ENCODE results near the gene ROCK2. TPM values are rescaled to one million over a fixed set of nuclear protein-coding genes. Genes with fewer than 3 reads are reported as not detected.

The ROCK2 gene
- total and polyA plus RNA-seq, 2 donors: 11.7 to 12.7 TPM

DNA sequence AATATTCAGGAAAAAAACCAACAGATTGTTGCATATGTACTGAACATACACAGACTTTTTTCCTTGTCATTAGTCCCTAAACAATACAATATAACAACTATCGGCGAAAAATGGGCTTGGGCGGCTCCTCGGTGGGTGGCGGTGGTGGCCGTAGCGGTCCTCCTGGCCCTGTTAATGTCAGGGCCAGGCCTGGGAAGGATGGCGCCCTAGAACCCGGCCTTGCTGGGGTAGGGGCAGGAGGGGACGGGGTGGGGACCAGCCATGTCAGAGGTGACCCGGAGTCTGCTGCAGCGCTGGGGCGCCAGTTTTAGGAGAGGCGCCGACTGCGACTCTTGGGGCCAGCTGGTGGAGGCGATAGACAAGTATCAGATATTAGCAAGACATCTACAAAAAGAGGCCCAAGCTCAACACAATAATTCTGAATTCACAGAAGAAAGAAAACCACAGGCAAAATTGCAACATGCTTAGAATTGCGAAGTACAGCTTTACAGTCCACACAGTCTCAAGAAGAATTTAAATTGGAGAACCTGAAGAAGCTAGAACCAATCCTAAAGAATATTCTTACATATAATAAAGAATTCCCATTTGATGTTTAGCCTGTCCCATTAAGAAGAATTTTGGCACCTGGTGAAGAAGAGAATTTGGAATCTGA, 36.5 kb downstream of the ROCK2 start:
- WGBS: 98% methylated on average over 18 of the region's 18 CpGs
- H3K4me3 ChIP-seq (ENCODE audit: low read length in 2 of 2): no peak overlapping the region
- H3K9me3 ChIP-seq (ENCODE audit: control insufficient read depth in 2 of 2, insufficient read depth in 1 of 2, low read length in 1 of 2): no peaks in the 10 kb centered on the region
- H3K4me1 ChIP-seq (ENCODE audit: control insufficient read depth in 2 of 2, insufficient read depth in 2 of 2, low read length in 2 of 2): no peaks in the 10 kb centered on the region
- no peaks in the 10 kb centered on the region for H3K27me3 ChIP-seq (ENCODE audit: control insufficient read depth in 2 of 2, insufficient read depth in 1 of 2, low read length in 1 of 2)
- DNase-seq (ENCODE audit: low read depth in 6 of 9, low spot score in 9 of 9): no peak
- no peaks in the 10 kb centered on the region for H3K36me3 ChIP-seq (ENCODE audit: control insufficient read depth in 2 of 2, insufficient read depth in 2 of 2, low read length in 1 of 2)
- no peak overlapping the region for H3K27ac ChIP-seq (ENCODE audit: low read depth in 1 of 2, low read length in 1 of 2)

DNA sequence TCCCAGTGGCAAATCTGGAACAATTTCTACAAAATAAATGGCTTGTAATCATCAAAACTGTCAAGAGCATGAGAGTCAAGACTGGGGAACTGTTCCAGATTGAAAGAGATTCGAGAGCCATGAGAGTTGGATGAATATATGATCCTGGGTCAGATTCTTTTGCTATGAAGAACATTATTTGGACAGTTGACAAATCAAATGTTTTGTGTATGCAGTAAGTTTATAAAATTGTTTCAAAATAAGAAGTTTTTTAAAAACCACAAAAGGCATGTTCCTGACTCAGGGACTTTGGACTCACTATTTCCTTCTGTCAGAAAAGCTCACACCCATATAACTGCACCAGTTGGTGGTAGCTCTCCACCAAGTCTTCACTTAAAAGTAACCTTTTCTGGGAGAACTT, 38.5 kb downstream of the ROCK2 start:
- H3K4me3 ChIP-seq (ENCODE audit: low read length in 2 of 2): no peak overlapping the region
- H3K4me1 ChIP-seq (ENCODE audit: control insufficient read depth in 2 of 2, insufficient read depth in 2 of 2, low read length in 2 of 2): no peaks in the 10 kb centered on the region
- no peaks in the 10 kb centered on the region for H3K27me3 ChIP-seq (ENCODE audit: control insufficient read depth in 2 of 2, insufficient read depth in 1 of 2, low read length in 1 of 2)
- no peaks in the 10 kb centered on the region for H3K9me3 ChIP-seq (ENCODE audit: control insufficient read depth in 2 of 2, insufficient read depth in 1 of 2, low read length in 1 of 2)
- no peaks in the 10 kb centered on the region for H3K36me3 ChIP-seq (ENCODE audit: control insufficient read depth in 2 of 2, insufficient read depth in 2 of 2, low read length in 1 of 2)
- 91% methylated on average over 1 of the region's 1 CpG for WGBS
- DNase-seq (ENCODE audit: low read depth in 6 of 9, low spot score in 9 of 9): no peak
- no peak overlapping the region for H3K27ac ChIP-seq (ENCODE audit: low read depth in 1 of 2, low read length in 1 of 2)

GRCh38 chr2:11305338-11305737, 39.1 kb downstream of the ROCK2 start:
- Histone ChIP-seq H3K27ac (ENCODE audit: low read depth in 1 of 2, low read length in 1 of 2) (no peak overlapping the region), H3K27me3 (ENCODE audit: control insufficient read depth in 2 of 2, insufficient read depth in 1 of 2, low read length in 1 of 2) (no peaks in the 10 kb centered on the region), H3K4me3 (ENCODE audit: low read length in 2 of 2) (no peak overlapping the region), H3K4me1 (ENCODE audit: control insufficient read depth in 2 of 2, insufficient read depth in 2 of 2, low read length in 2 of 2) (no peaks in the 10 kb centered on the region), H3K36me3 (ENCODE audit: control insufficient read depth in 2 of 2, insufficient read depth in 2 of 2, low read length in 1 of 2) (no peaks in the 10 kb centered on the region), H3K9me3 (ENCODE audit: control insufficient read depth in 2 of 2, insufficient read depth in 1 of 2, low read length in 1 of 2) (no peaks in the 10 kb centered on the region)
- WGBS: 97% methylated on average over 4 of the region's 4 CpGs
- no peak for DNase-seq (ENCODE audit: low read depth in 6 of 9, low spot score in 9 of 9)

- Histone ChIP-seq H3K36me3 (ENCODE audit: control insufficient read depth in 2 of 2, insufficient read depth in 2 of 2, low read length in 1 of 2) (no peaks in the 10 kb centered on the region), H3K27ac (ENCODE audit: low read depth in 1 of 2, low read length in 1 of 2) (no peak overlapping the region), H3K4me3 (ENCODE audit: low read length in 2 of 2) (no peak overlapping the region), H3K27me3 (ENCODE audit: control insufficient read depth in 2 of 2, insufficient read depth in 1 of 2, low read length in 1 of 2) (no peaks in the 10 kb centered on the region), H3K9me3 (ENCODE audit: control insufficient read depth in 2 of 2, insufficient read depth in 1 of 2, low read length in 1 of 2) (no peaks in the 10 kb centered on the region), H3K4me1 (ENCODE audit: control insufficient read depth in 2 of 2, insufficient read depth in 2 of 2, low read length in 2 of 2) (no peaks in the 10 kb centered on the region)
- no peak for DNase-seq (ENCODE audit: low read depth in 6 of 9, low spot score in 9 of 9)
- WGBS: 96% methylated on average over 5 of the region's 5 CpGs
Measured at GRCh38 chr2:11304476-11304875, 40.0 kb downstream of the ROCK2 start.

DNA sequence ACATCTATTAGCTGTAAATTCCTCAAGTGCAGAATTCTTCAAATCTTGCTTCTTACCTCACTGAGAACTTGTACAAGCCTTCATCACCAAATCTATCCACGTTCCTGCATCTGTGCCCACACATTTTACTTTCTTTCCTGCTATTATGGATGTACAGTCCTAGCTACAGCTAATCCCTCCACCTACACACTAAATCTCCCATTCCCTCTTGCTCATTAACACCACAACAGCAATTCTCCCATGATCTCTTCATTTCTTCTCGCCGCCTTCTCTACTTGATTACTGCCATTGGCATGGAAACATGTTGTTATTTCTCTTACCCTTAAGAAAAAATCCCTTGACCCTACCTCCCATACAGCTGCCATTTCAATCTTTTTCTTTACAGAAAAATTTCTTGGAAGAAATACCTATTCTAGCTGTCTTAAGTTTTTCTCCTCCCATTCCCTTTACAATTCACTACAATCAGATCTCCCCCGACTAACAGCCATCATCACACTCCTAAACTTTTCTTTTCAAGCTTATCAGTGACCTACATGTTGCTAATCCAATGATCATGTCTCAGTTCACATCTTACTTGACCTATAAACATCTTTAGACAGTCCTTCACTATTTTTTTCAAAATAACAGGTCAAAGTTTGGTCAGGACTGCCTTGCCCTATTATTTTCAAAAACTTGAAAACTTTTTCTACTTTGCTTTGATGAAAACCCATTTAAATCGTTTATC, 41.0 kb downstream of the ROCK2 start:
- Histone ChIP-seq H3K9me3 (ENCODE audit: control insufficient read depth in 2 of 2, insufficient read depth in 1 of 2, low read length in 1 of 2) (no peaks in the 10 kb centered on the region), H3K36me3 (ENCODE audit: control insufficient read depth in 2 of 2, insufficient read depth in 2 of 2, low read length in 1 of 2) (no peaks in the 10 kb centered on the region), H3K27ac (ENCODE audit: low read depth in 1 of 2, low read length in 1 of 2) (no peak overlapping the region), H3K4me3 (ENCODE audit: low read length in 2 of 2) (no peak overlapping the region), H3K4me1 (ENCODE audit: control insufficient read depth in 2 of 2, insufficient read depth in 2 of 2, low read length in 2 of 2) (no peaks in the 10 kb centered on the region), H3K27me3 (ENCODE audit: control insufficient read depth in 2 of 2, insufficient read depth in 1 of 2, low read length in 1 of 2) (no peaks in the 10 kb centered on the region)
- 97% methylated on average over 5 of the region's 5 CpGs for WGBS
- no peak for DNase-seq (ENCODE audit: low read depth in 6 of 9, low spot score in 9 of 9)

- Histone ChIP-seq H3K27ac (ENCODE audit: low read depth in 1 of 2, low read length in 1 of 2) (no peak overlapping the region), H3K4me3 (ENCODE audit: low read length in 2 of 2) (no peak overlapping the region), H3K9me3 (ENCODE audit: control insufficient read depth in 2 of 2, insufficient read depth in 1 of 2, low read length in 1 of 2) (no peaks in the 10 kb centered on the region), H3K27me3 (ENCODE audit: control insufficient read depth in 2 of 2, insufficient read depth in 1 of 2, low read length in 1 of 2) (no peaks in the 10 kb centered on the region), H3K36me3 (ENCODE audit: control insufficient read depth in 2 of 2, insufficient read depth in 2 of 2, low read length in 1 of 2) (no peaks in the 10 kb centered on the region), H3K4me1 (ENCODE audit: control insufficient read depth in 2 of 2, insufficient read depth in 2 of 2, low read length in 2 of 2) (no peaks in the 10 kb centered on the region)
- no peak for DNase-seq (ENCODE audit: low read depth in 6 of 9, low spot score in 9 of 9)
- WGBS: 97% methylated on average over 6 of the region's 6 CpGs
Measured at GRCh38 chr2:11299439-11299838, 45.0 kb downstream of the ROCK2 start.

GRCh38 chr2:11298592-11298991, 45.8 kb downstream of the ROCK2 start:
- Histone ChIP-seq H3K27me3 (ENCODE audit: control insufficient read depth in 2 of 2, insufficient read depth in 1 of 2, low read length in 1 of 2) (no peaks in the 10 kb centered on the region), H3K36me3 (ENCODE audit: control insufficient read depth in 2 of 2, insufficient read depth in 2 of 2, low read length in 1 of 2) (no peaks in the 10 kb centered on the region), H3K9me3 (ENCODE audit: control insufficient read depth in 2 of 2, insufficient read depth in 1 of 2, low read length in 1 of 2) (no peaks in the 10 kb centered on the region), H3K4me3 (ENCODE audit: low read length in 2 of 2) (no peak overlapping the region), H3K4me1 (ENCODE audit: control insufficient read depth in 2 of 2, insufficient read depth in 2 of 2, low read length in 2 of 2) (no peaks in the 10 kb centered on the region), H3K27ac (ENCODE audit: low read depth in 1 of 2, low read length in 1 of 2) (no peak overlapping the region)
- no peak for DNase-seq (ENCODE audit: low read depth in 6 of 9, low spot score in 9 of 9)
- WGBS: 63% methylated on average over 3 of the region's 3 CpGs

DNA sequence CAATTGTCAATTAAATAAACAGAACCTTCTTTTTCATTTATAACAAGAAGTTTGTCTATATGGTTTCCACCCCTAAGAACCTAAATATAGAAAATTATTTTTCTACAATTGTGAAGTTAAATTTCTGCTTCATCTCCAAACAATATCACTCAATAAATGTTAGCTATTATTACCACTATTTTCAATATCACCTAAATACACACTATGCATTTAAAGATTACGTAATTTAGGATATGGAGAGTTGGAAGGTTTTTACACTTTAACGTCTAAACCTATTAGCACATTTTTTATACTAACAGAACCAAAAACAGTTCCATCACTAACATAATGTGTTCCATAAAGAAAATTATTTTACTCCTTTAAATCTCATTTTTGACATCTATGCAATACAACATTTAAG, 48.0 kb downstream of the ROCK2 start:
- no peaks in the 10 kb centered on the region for H3K9me3 ChIP-seq (ENCODE audit: control insufficient read depth in 2 of 2, insufficient read depth in 1 of 2, low read length in 1 of 2)
- no peak for DNase-seq (ENCODE audit: low read depth in 6 of 9, low spot score in 9 of 9)
- H3K4me1 ChIP-seq (ENCODE audit: control insufficient read depth in 2 of 2, insufficient read depth in 2 of 2, low read length in 2 of 2): no peaks in the 10 kb centered on the region
- no peak overlapping the region for H3K4me3 ChIP-seq (ENCODE audit: low read length in 2 of 2)
- no peaks in the 10 kb centered on the region for H3K36me3 ChIP-seq (ENCODE audit: control insufficient read depth in 2 of 2, insufficient read depth in 2 of 2, low read length in 1 of 2)
- no peak overlapping the region for H3K27ac ChIP-seq (ENCODE audit: low read depth in 1 of 2, low read length in 1 of 2)
- WGBS: 98% methylated on average over 2 of the region's 2 CpGs
- no peaks in the 10 kb centered on the region for H3K27me3 ChIP-seq (ENCODE audit: control insufficient read depth in 2 of 2, insufficient read depth in 1 of 2, low read length in 1 of 2)

DNA sequence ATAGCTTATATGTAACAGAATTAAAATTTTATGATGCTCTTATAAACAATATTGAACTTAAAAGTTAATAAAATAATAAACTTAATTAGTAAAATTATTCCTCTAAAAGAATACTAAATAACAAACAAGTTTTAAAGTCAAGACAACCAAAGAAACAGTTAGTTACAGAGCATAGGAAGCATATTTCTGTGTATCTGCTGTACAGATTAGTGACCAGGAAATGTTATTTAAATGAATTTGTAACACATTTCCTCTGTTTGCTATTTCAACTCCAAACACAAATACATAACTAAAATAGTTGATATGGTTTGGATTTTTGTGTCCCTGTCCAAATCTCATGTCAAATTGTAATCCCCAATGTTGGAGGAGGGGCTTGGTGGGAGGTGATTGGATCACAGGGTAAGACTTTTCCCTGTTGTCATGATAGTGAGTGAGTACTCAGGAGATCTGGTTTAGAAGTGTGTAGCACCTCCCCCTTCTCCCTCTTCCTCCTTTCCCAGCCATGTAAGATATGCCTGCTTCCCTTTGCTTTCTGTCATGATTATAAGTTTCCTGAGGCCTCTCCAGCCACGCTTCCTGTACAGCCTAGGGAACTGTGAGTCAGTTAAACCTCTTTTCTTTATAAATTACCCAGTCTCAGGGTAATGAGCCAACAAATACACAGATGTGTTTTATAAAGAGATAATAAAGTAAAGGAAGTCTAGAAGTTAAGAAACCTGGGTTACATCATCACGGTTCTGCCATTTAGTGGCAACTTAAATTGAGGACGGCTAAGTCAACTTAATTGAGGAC, 51.8 kb downstream of the ROCK2 start:
- H3K4me3 ChIP-seq (ENCODE audit: low read length in 2 of 2): no peak overlapping the region
- H3K9me3 ChIP-seq (ENCODE audit: control insufficient read depth in 2 of 2, insufficient read depth in 1 of 2, low read length in 1 of 2): no peaks in the 10 kb centered on the region
- H3K27me3 ChIP-seq (ENCODE audit: control insufficient read depth in 2 of 2, insufficient read depth in 1 of 2, low read length in 1 of 2): no peaks in the 10 kb centered on the region
- no peaks in the 10 kb centered on the region for H3K4me1 ChIP-seq (ENCODE audit: control insufficient read depth in 2 of 2, insufficient read depth in 2 of 2, low read length in 2 of 2)
- no peak overlapping the region for H3K27ac ChIP-seq (ENCODE audit: low read depth in 1 of 2, low read length in 1 of 2)
- 98% methylated on average over 3 of the region's 3 CpGs for WGBS
- DNase-seq (ENCODE audit: low read depth in 6 of 9, low spot score in 9 of 9): no peak
- H3K36me3 ChIP-seq (ENCODE audit: control insufficient read depth in 2 of 2, insufficient read depth in 2 of 2, low read length in 1 of 2): no peaks in the 10 kb centered on the region
